H9 (cell line): ENCODE measurements around the gene SURF2. TPM values are rescaled to one million over a fixed set of nuclear protein-coding genes. Genes with fewer than 3 reads are reported as not detected.

ENCODE experiments used
- DNase-seq: peaks from one replicate; pipeline ENCODE4 v3.0.0-alpha.2; 2017
- H2AFZ ChIP-seq: one replicate; pipeline ENCODE4 v1.6.1; 2013; ENCODE audit warnings: mild to moderate bottlenecking, low read length, control low read depth, moderate library complexity
- H2AK5ac ChIP-seq: 2 replicates; pipeline ENCODE4 v1.6.1; 2013; ENCODE audit warnings: low read length, control low read depth, mixed read lengths; ENCODE audit not compliant: insufficient read length
- H2BK120ac ChIP-seq: one replicate; pipeline ENCODE4 v1.6.1; 2013; ENCODE audit warnings: low read depth, mild to moderate bottlenecking, low read length, control low read depth, inconsistent platforms; ENCODE audit not compliant: poor library complexity, severe bottlenecking
- H2BK12ac ChIP-seq: 2 replicates; pipeline ENCODE4 v1.6.1; 2013; ENCODE audit warnings: low read length, control low read depth, mixed read lengths, low read depth; ENCODE audit not compliant: insufficient read length
- H2BK15ac ChIP-seq: 2 replicates; pipeline ENCODE4 v1.6.1; 2013; ENCODE audit warnings: low read depth, low read length, control low read depth
- H2BK20ac ChIP-seq: one replicate; pipeline ENCODE4 v1.6.1; 2013; ENCODE audit warnings: low read depth, mild to moderate bottlenecking, low read length, control low read depth, inconsistent platforms; ENCODE audit not compliant: poor library complexity, severe bottlenecking
- H2BK5ac ChIP-seq: 2 replicates; pipeline ENCODE4 v1.6.1; 2013; ENCODE audit warnings: low read length, control low read depth, mixed read lengths; ENCODE audit not compliant: insufficient read length
- H3K14ac ChIP-seq: 2 replicates; pipeline ENCODE4 v1.6.1; 2013; ENCODE audit warnings: low read length, control low read depth; ENCODE audit not compliant: insufficient read depth
- H3K18ac ChIP-seq: 2 replicates; pipeline ENCODE4 v1.6.1; 2013; ENCODE audit warnings: low read depth, mild to moderate bottlenecking, mixed read lengths, low read length, control low read depth; ENCODE audit not compliant: insufficient read length
- H3K23ac ChIP-seq: 2 replicates; pipeline ENCODE4 v1.6.1; 2013; ENCODE audit warnings: low read length, control low read depth, mixed read lengths, low read depth; ENCODE audit not compliant: insufficient read length
- H3K23me2 ChIP-seq: 2 replicates; pipeline ENCODE4 v1.6.1; 2013; ENCODE audit warnings: low read depth, mild to moderate bottlenecking, mixed read lengths, low read length, control low read depth; ENCODE audit not compliant: insufficient read length, poor library complexity, severe bottlenecking
- H3K27ac ChIP-seq: 2 replicates; pipeline ENCODE4 v1.5.1; 2013; ENCODE audit warnings: low read length, control low read depth, mixed read lengths, low read depth; ENCODE audit not compliant: insufficient read length
- H3K27me3 ChIP-seq: 2 replicates; pipeline ENCODE4 v1.6.1; 2013; ENCODE audit warnings: low read length, control low read depth, inconsistent platforms; ENCODE audit not compliant: insufficient read depth
- H3K4ac ChIP-seq: 2 replicates; pipeline ENCODE4 v1.6.1; 2013; ENCODE audit warnings: low read depth, mild to moderate bottlenecking, control low read depth, inconsistent platforms, low read length, moderate library complexity
- H3K4me1 ChIP-seq: 2 replicates; pipeline ENCODE4 v1.6.1; 2013; ENCODE audit warnings: low read length, control low read depth, inconsistent platforms; ENCODE audit not compliant: insufficient read depth
- H3K4me2 ChIP-seq: 2 replicates; pipeline ENCODE4 v1.6.1; 2013; ENCODE audit warnings: low read length, control low read depth, mixed read lengths; ENCODE audit not compliant: insufficient read length, insufficient read depth
- H3K56ac ChIP-seq: 2 replicates; pipeline ENCODE4 v1.6.1; 2013; ENCODE audit warnings: low read depth, mild to moderate bottlenecking, mixed read lengths, low read length, control low read depth; ENCODE audit not compliant: insufficient read length
- H3K79me1 ChIP-seq: 2 replicates; pipeline ENCODE4 v1.6.1; 2013; ENCODE audit warnings: low read depth, mild to moderate bottlenecking, moderate library complexity, low read length, control low read depth, inconsistent platforms; ENCODE audit not compliant: insufficient read depth, poor library complexity, severe bottlenecking
- H3K79me2 ChIP-seq: 2 replicates; pipeline ENCODE4 v1.6.1; 2013; ENCODE audit warnings: low read length, control low read depth, inconsistent platforms; ENCODE audit not compliant: insufficient read depth
- H3K9ac ChIP-seq: 2 replicates; pipeline ENCODE4 v1.6.1; 2013; ENCODE audit warnings: low read length, control low read depth, mixed read lengths; ENCODE audit not compliant: insufficient read length; ENCODE audit errors: extremely low read depth
- H3K9me3 ChIP-seq: one replicate; pipeline ENCODE4 v1.6.1; 2013; ENCODE audit warnings: low read depth, low read length, inconsistent platforms; ENCODE audit not compliant: control insufficient read depth
- H3T11ph ChIP-seq: one replicate; pipeline ENCODE4 v1.6.1; 2013; ENCODE audit warnings: mild to moderate bottlenecking, low read length, control low read depth, inconsistent platforms
- H4K20me1 ChIP-seq: one replicate; pipeline ENCODE4 v1.6.1; 2013; ENCODE audit not compliant: control insufficient read depth, insufficient read length, insufficient read depth
- H4K5ac ChIP-seq: 2 replicates; pipeline ENCODE4 v1.6.1; 2013; ENCODE audit warnings: low read depth, mild to moderate bottlenecking, mixed read lengths, low read length, control low read depth; ENCODE audit not compliant: insufficient read length
- H4K8ac ChIP-seq: replicated peaks from 2 replicates; pipeline ENCODE4 v1.6.1; 2013; ENCODE audit warnings: low read length, control low read depth, mixed read lengths, low read depth; ENCODE audit not compliant: insufficient read length
- H4K91ac ChIP-seq: 2 replicates; pipeline ENCODE4 v1.6.1; 2013; ENCODE audit warnings: low read depth, mild to moderate bottlenecking, moderate library complexity, mixed read lengths, low read length, control low read depth; ENCODE audit not compliant: insufficient read length
- H3K27ac Mint-ChIP-seq, 3 experiments: 2 replicates in 2 of 3; 3 replicates in 1 of 3; pipeline ENCODE4 v1.8.0; 2020 to 2021; ENCODE audit warnings: mixed read lengths in 3 of 3, mild to moderate bottlenecking in 1 of 3, moderate library complexity in 1 of 3
- H3K27me3 Mint-ChIP-seq: 2 replicates; pipeline ENCODE4 v1.8.0; 2021; ENCODE audit warnings: low read depth, mild to moderate bottlenecking, moderate library complexity, mixed read lengths
- H3K36me3 Mint-ChIP-seq, 3 experiments: 2 replicates in 2 of 3; 3 replicates in 1 of 3; pipeline ENCODE4 v1.8.0; 2020 to 2021; ENCODE audit warnings: low read depth in 3 of 3, mixed read lengths in 3 of 3; ENCODE audit not compliant: insufficient read depth in 1 of 3
- H3K4me1 Mint-ChIP-seq, 2 experiments: 2 replicates each; pipeline ENCODE4 v1.8.0; 2020; ENCODE audit warnings: mixed read lengths in 2 of 2
- H3K4me3 Mint-ChIP-seq, 2 experiments: 2 replicates in 1 of 2; 3 replicates in 1 of 2; pipeline ENCODE4 v1.8.0; 2020 to 2021; ENCODE audit warnings: mild to moderate bottlenecking in 2 of 2, mixed read lengths in 2 of 2, moderate library complexity in 1 of 2
- H3K9me3 Mint-ChIP-seq, 2 experiments: 2 replicates in 1 of 2; 3 replicates in 1 of 2; pipeline ENCODE4 v1.8.0; 2020; ENCODE audit warnings: mild to moderate bottlenecking in 2 of 2, mixed read lengths in 2 of 2, moderate library complexity in 1 of 2
- WGBS: extraction: QIAGEN DNeasy Blood & Tissue Kit; methylation state at CpG from one replicate; pipeline ENCODE4 v1.1.7; 2013; ENCODE audit warnings: missing lambda C conversion rate, low lambda C conversion rate, mixed read lengths; ENCODE audit not compliant: insufficient read length; ENCODE audit errors: extremely low coverage; 5-methylcytosine and 5-hydroxymethylcytosine counted together
- total RNA-seq: library from RNA; stranded (reverse); gene quantifications from 2 replicates; pipeline ENCODE4 v1.2.1, GENCODE V29; 2021
- TF ChIP-seq, protein P1 (sequence below): fragments of 200-600 bp; sonication (generic); conservative IDR thresholded peaks from 3 replicates; pipeline ENCODE4 v1.8.0; 2021; ENCODE audit warnings: antibody characterized with exemption, mild to moderate bottlenecking

The SURF2 gene
- total RNA-seq, 1 experiment from 2014 or later = 44.4 TPM

DNA sequence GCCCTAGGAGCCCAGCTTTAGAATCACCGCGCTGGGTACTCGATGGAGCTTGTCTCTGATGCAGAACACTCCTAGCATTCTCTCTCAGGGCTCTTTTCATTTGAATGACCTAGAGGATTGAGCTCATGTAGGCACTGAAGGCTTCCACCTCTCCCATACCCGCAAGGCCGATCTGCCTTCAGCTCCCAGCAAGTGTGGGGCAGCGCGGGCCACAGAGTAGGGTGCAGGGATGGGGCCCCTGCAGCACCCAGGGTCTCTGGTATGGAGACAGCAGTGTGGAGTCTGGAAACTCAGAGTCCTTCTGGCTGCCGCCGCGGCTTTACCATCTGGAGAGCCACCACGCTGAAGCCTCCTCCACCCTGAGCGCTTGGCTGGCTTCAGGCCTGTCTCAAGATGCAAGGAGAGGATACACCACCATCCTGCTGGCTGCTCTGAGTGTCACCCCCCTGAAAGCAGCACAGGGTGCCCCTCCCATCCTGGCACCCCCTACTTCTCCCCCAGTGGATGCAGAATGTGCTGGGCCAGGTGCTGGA lies 32.7 kb downstream of the SURF2 start:
- H3K4ac ChIP-seq = no peak overlapping the region
- no peak overlapping the region for H2BK5ac ChIP-seq
- no peak overlapping the region for H3T11ph ChIP-seq
- H2BK15ac ChIP-seq = no peak overlapping the region
- no peaks in the 10 kb centered on the region for H3K9me3 ChIP-seq
- H3K4me2 ChIP-seq = no peak overlapping the region
- H3K9me3 Mint-ChIP-seq = peaks cover 15% of the 10 kb centered on the region in 2 experiments
- H3K4me1 ChIP-seq = no peaks in the 10 kb centered on the region
- H3K23ac ChIP-seq = no peak overlapping the region
- no peak overlapping the region for H3K18ac ChIP-seq
- no peak overlapping the region for H4K5ac ChIP-seq
- H3K79me2 ChIP-seq = no peaks in the 10 kb centered on the region
- H2AK5ac ChIP-seq = no peak overlapping the region
- peaks cover 26% of the 10 kb centered on the region for H3K27me3 Mint-ChIP-seq
- no peak overlapping the region for H2BK12ac ChIP-seq
- H3K56ac ChIP-seq = no peak overlapping the region
- H3K4me3 Mint-ChIP-seq = no peak overlapping the region
- H3K79me1 ChIP-seq = no peaks in the 10 kb centered on the region
- DNase-seq = no peak
- H3K27ac ChIP-seq = no peak overlapping the region
- H4K8ac ChIP-seq = no peak overlapping the region
- H3K4me1 Mint-ChIP-seq = no peaks in the 10 kb centered on the region
- H2BK120ac ChIP-seq = no peak overlapping the region
- WGBS = no CpG with 5 or more reads among the region's 12 CpGs
- no peaks in the 10 kb centered on the region for H3K27me3 ChIP-seq
- peaks cover 0 to 1% (median 0%) of the 10 kb centered on the region in 3 experiments; a peak in 1 of 7 replicates for H3K36me3 Mint-ChIP-seq
- H2BK20ac ChIP-seq = no peak overlapping the region
- no peak overlapping the region for H3K9ac ChIP-seq
- H3K14ac ChIP-seq = no peak overlapping the region
- no peak overlapping the region for H3K27ac Mint-ChIP-seq
- TF ChIP-seq, protein P1, sequence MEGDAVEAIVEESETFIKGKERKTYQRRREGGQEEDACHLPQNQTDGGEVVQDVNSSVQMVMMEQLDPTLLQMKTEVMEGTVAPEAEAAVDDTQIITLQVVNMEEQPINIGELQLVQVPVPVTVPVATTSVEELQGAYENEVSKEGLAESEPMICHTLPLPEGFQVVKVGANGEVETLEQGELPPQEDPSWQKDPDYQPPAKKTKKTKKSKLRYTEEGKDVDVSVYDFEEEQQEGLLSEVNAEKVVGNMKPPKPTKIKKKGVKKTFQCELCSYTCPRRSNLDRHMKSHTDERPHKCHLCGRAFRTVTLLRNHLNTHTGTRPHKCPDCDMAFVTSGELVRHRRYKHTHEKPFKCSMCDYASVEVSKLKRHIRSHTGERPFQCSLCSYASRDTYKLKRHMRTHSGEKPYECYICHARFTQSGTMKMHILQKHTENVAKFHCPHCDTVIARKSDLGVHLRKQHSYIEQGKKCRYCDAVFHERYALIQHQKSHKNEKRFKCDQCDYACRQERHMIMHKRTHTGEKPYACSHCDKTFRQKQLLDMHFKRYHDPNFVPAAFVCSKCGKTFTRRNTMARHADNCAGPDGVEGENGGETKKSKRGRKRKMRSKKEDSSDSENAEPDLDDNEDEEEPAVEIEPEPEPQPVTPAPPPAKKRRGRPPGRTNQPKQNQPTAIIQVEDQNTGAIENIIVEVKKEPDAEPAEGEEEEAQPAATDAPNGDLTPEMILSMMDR = no peak
- no peaks in the 10 kb centered on the region for H4K20me1 ChIP-seq
- H4K91ac ChIP-seq = no peak overlapping the region
- no peak overlapping the region for H2AFZ ChIP-seq
- no peaks in the 10 kb centered on the region for H3K23me2 ChIP-seq
